Measurements from ENCODE around the gene MRS2.
A peak's percentile ranks its signal among the peaks of the same experiment; 100 is the strongest.
"Not testable (repeated sequence)": the region's sequence is repeated elsewhere in the genome, so short reads cannot be mapped to it uniquely, and the experiment has no call there.

The MRS2 gene

GRCh38 chr6:24402697-24403500, at the start of gene MRS2:
Gene MRS2 (plus strand): TSS chr6:24402936. CDS start chr6:24403047, 111 bp downstream.
- peak; percentile 31 to 63 for DNase-seq (ENCODE audit: extremely low read depth in 1 of 2, low read depth in 1 of 2)

- DNase-seq (ENCODE audit: extremely low read depth in 1 of 2, low read depth in 1 of 2): no peak
Measured at GRCh38 chr6:24353861-24354260, 48.9 kb upstream of the MRS2 start.

GRCh38 chr6:24355393-24355792, 47.3 kb upstream of the MRS2 start:
- DNase-seq (ENCODE audit: extremely low read depth in 1 of 2, low read depth in 1 of 2): no peak

GRCh38 chr6:24356310-24356973, 46.3 kb upstream of the MRS2 start:
- no peak for DNase-seq (ENCODE audit: extremely low read depth in 1 of 2, low read depth in 1 of 2)

- no peak for DNase-seq (ENCODE audit: extremely low read depth in 1 of 2, low read depth in 1 of 2)
Measured at GRCh38 chr6:24357336-24358218, 45.2 kb upstream of the MRS2 start, which contains the start of gene DCDC2. Gene DCDC2 (minus strand): TSS chr6:24358059. CDS start chr6:24357750, 309 bp downstream.

GRCh38 chr6:24358219-24358821, 44.4 kb upstream of the MRS2 start:
- DNase-seq (ENCODE audit: extremely low read depth in 1 of 2, low read depth in 1 of 2): no peak

- DNase-seq (ENCODE audit: extremely low read depth in 1 of 2, low read depth in 1 of 2): peak; percentile 20 to 52
Measured at GRCh38 chr6:24359640-24360454, 42.9 kb upstream of the MRS2 start.

GRCh38 chr6:24362363-24362762, 40.4 kb upstream of the MRS2 start:
- DNase-seq (ENCODE audit: extremely low read depth in 1 of 2, low read depth in 1 of 2): not testable (repeated sequence)

- DNase-seq (ENCODE audit: extremely low read depth in 1 of 2, low read depth in 1 of 2): not testable (repeated sequence)
Measured at GRCh38 chr6:24365103-24365633, 37.6 kb upstream of the MRS2 start.

GRCh38 chr6:24374612-24375011, 28.1 kb upstream of the MRS2 start:
- no peak for DNase-seq (ENCODE audit: extremely low read depth in 1 of 2, low read depth in 1 of 2)

GRCh38 chr6:24376871-24377270, 25.9 kb upstream of the MRS2 start:
- DNase-seq (ENCODE audit: extremely low read depth in 1 of 2, low read depth in 1 of 2): no peak

GRCh38 chr6:24378473-24379097, 24.2 kb upstream of the MRS2 start:
- DNase-seq (ENCODE audit: extremely low read depth in 1 of 2, low read depth in 1 of 2): no peak

GRCh38 chr6:24381476-24382219, 21.1 kb upstream of the MRS2 start:
- no peak for DNase-seq (ENCODE audit: extremely low read depth in 1 of 2, low read depth in 1 of 2)

- no peak for DNase-seq (ENCODE audit: extremely low read depth in 1 of 2, low read depth in 1 of 2)
Measured at GRCh38 chr6:24382220-24382540, 20.6 kb upstream of the MRS2 start.

GRCh38 chr6:24382891-24383494, 19.7 kb upstream of the MRS2 start:
- not testable (repeated sequence) for DNase-seq (ENCODE audit: extremely low read depth in 1 of 2, low read depth in 1 of 2)

GRCh38 chr6:24384369-24385130, 18.2 kb upstream of the MRS2 start:
- DNase-seq (ENCODE audit: extremely low read depth in 1 of 2, low read depth in 1 of 2): not testable (repeated sequence)

- DNase-seq (ENCODE audit: extremely low read depth in 1 of 2, low read depth in 1 of 2): no peak
Measured at GRCh38 chr6:24385536-24386269, 17.0 kb upstream of the MRS2 start.
